Measurements from ENCODE around the gene COASY.
"Not testable (repeated sequence)": the region's sequence is repeated elsewhere in the genome, so short reads cannot be mapped to it uniquely, and the experiment has no call there.

COASY gene

DNA sequence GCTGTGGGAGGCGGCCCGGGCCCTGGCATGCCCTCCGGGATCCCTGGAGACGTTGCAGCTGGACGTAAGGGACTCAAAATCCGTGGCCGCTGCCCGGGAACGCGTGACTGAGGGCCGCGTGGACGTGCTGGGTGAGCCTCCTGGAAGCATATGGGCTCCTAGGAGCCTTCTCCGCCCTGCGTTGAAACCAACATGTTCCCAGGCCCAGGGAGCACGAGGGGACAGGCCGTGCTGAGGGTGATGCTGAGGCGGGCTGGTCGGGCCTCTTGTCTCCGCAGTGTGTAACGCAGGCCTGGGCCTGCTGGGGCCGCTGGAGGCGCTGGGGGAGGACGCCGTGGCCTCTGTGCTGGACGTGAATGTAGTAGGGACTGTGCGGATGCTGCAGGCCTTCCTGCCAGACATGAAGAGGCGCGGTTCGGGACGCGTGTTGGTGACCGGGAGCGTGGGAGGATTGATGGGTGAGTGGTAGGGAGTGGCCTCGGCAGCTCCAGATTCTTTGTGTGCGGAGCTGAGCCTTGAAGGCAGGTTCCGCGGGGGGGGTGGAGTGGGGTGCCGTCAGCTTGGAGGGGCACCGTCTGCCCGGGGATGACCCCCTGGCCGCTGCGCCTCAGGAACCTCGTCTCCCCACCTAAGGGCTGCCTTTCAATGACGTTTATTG lies 8.7 kb upstream of the COASY start:
- H3K4me3 ChIP-seq (ENCODE audit: low read length) = no peak overlapping the region; the same call in 1 of the 2 replicates
- no peak for TF ChIP-seq ZNF274 (IDR thresholded peaks at IDR 0.05; ENCODE audit: low read depth, low read length)

DNA sequence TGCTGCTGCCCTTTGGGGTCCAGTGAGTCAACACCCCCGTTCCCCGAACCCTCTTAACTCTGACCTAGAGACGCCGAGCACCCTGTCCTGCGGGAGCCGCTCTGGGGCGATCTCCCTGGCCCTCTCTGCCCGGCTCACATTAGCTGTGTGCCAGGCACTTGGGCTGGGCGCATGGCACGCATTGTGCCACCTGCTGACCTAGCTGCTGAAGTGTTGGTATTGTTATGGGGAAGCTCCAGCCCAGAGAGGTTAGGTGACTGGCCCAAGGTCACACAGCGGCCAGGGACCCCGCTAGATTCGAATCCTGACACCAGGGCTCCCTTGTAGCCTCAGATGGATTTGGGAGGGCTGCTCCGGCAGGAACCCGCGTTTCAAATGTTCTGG lies 8.1 kb upstream of the COASY start:
- TF ChIP-seq ZNF274 (IDR thresholded peaks at IDR 0.05; ENCODE audit: low read depth, low read length) = no peak
- peak overlapping the region; percentile 82 for H3K4me3 ChIP-seq (ENCODE audit: low read length)

DNA sequence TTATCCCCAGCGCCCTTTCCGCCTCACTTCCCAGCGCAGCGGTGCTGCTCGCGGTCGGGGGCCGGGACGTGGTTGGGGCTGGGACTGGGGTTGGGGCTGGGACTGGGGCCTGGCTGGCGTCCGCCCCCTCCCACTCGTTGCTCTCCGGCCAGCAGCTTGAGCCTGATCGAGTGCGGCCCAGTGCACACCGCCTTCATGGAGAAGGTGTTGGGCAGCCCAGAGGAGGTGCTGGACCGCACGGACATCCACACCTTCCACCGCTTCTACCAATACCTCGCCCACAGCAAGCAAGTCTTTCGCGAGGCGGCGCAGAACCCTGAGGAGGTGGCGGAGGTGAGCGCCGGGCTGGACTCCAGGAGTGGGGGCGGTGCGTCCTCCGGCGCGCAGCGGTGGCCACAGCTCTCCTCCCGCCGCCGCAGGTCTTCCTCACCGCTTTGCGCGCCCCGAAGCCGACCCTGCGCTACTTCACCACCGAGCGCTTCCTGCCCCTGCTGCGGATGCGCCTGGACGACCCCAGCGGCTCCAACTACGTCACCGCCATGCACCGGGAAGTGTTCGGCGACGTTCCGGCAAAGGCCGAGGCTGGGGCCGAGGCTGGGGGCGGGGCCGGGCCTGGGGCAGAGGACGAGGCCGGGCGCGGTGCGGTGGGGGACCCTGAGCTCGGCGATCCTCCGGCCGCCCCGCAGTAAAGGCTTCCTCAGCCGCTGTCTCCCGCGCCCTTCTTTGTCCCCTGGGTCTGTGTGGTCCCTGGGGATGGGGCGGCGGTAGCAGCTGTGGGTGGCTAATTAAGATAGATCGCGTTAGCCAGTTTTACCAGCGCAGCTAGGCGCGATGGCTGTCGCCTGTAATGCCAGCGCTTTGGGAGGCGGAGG lies 7.5 kb upstream of the COASY start:
- TF ChIP-seq ZNF274 (IDR thresholded peaks at IDR 0.05; ENCODE audit: low read depth, low read length) = no peak

DNA sequence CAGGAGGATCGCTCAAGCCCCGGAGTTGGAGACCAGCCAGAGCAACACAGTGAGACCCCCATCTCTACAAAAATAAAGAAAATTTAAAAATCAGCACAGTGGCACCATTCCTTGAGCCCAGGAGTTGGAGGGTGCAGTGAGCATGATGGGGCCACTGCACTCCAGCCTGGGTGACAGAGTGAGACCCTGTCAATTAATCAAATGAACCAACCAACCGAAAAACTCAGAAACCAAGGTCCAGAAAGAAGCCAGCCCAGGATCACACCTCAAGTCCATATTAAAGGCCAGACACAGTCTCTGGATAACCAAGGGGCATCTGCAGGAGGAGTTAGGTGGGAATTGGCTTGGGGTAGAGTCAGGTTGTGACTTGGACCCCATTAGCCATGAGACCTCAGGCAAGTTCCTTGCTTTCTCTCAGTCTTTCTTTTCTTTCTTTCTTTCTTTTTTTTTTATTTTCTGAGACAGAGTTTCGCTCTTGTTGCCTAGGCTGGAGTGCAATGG lies 6.8 kb upstream of the COASY start:
- no peak for TF ChIP-seq ZNF274 (IDR thresholded peaks at IDR 0.05; ENCODE audit: low read depth, low read length)

More for the DNA sequence above, 7.5 kb upstream of the COASY start:
- H3K4me3 ChIP-seq (ENCODE audit: low read length) = peak overlapping the region; percentile 82

DNA sequence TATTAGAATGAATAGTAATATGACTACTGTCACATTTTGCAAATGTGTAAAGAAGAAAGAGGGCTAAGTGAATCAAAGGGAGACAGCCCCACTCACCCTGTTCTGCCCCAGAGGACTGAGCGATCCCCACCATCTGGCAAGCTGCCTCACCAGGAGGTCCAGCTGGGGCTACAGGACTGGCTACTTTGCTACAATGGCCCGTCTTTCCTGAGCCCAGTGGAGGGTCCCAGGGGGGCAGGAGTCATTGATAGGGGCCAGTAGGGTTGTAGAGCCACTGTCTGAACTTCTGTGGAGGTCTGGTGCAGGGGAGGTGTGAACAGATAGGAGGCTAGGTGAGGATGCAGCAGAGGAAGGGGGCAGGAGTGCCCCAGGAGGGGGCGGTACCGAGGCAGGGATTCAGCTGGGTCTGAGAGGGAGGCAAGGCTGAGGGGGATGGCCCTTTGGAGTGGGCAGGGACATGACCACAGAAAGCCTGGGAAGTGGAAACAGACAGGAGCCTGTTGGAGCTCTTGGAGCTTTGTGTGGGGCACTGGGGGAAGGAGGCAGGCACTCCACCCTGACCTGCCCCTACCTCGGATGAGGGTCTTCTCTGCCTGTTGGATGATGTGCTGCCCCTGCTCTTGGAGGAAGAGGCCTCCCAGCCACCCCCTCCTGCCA lies 5.9 kb upstream of the COASY start:
- not testable (repeated sequence) for H3K4me3 ChIP-seq (ENCODE audit: low read length)

More for the DNA sequence above, 6.8 kb upstream of the COASY start:
- peak overlapping the region; percentile 82 for H3K4me3 ChIP-seq (ENCODE audit: low read length)

DNA sequence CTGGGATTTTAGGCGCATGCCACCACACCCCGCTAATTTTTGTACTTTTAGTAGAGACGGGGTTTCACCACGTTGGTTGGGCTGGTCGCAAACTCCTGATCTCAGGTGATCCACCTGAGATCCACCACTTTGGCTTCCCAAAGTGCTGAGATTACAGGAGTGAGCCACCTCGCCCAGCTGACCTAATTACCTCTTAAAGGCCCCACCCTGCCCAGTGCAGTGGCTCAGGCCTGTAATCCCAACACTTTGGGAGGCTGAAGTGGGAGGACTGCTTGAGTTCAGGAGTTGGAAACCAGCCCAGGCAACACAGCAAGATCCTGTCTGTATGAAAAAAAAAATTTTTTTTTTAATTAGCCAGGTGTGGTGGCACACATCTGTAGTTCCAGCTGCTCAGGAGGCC lies 2.9 kb upstream of the COASY start:
- no peak overlapping the region for H3K4me3 ChIP-seq (ENCODE audit: low read length)
- TF ChIP-seq ZNF274 (IDR thresholded peaks at IDR 0.05; ENCODE audit: low read depth, low read length) = no peak

DNA sequence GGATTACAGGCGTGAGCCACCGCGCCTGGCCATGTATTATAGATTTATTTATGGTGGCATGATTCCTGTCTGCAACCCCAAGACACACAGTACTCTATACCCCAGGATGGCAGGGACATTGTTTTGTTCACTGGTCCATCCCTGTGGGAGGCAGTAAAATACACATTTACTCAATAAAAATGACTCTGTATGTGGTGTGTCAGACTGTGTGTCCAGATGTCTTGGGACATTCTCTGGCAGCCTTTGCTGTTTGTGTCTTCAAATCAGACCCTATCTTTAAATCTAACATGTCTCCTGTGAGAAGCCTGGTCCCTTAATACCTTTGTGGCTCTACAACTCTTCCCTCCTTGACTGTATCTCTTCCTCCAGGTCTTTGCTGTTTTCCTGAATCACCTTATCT lies 1.7 kb upstream of the COASY start:
- no peak for TF ChIP-seq ZNF274 (IDR thresholded peaks at IDR 0.05; ENCODE audit: low read depth, low read length)
- H3K4me3 ChIP-seq (ENCODE audit: low read length) = no peak overlapping the region

DNA sequence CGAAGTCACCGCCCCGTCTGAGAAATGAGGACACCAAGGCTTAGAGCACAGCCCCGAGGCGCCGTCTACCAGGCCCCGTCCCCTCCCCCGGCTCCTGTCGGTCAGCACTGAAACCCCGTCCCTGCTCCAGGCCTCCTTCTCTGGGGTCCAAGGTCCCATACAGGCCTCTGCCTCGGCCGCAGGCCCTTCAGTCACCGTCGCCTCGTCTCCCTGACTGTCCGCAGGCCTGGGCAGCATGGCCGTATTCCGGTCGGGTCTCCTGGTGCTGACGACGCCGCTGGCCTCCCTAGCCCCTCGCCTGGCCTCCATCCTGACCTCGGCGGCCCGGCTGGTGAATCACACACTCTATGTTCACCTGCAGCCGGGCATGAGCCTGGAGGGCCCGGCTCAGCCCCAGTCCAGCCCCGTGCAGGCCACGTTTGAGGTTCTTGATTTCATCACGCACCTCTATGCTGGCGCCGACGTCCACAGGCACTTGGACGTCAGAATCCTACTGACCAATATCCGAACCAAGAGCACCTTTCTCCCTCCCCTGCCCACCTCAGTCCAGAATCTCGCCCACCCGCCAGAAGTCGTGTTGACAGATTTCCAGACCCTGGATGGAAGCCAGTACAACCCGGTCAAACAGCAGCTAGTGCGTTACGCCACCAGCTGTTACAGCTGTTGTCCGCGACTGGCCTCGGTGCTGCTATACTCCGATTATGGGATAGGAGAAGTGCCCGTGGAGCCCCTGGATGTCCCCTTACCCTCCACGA lies 617 bp downstream of the COASY start:
- peak overlapping the region; percentile 84 for H3K4me3 ChIP-seq (ENCODE audit: low read length)
- TF ChIP-seq ZNF274 (IDR thresholded peaks at IDR 0.05; ENCODE audit: low read depth, low read length) = no peak

DNA sequence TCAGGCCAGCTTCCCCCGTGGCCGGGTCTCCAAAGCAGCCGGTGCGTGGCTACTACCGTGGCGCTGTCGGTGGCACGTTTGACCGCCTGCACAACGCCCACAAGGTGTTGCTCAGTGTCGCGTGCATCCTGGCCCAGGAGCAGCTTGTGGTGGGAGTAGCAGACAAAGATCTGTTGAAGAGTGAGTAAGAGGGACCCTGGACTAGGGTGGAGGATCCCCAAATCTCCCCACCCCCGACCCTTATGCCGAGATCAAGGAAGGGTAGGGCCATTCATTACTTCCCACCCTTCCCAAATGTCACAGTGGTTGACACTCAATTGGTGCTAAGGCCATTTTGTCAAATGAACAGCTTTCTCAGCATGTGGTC lies 1.2 kb downstream of the COASY start:
- peak overlapping the region; percentile 84 for H3K4me3 ChIP-seq (ENCODE audit: low read length)
- TF ChIP-seq ZNF274 (IDR thresholded peaks at IDR 0.05; ENCODE audit: low read depth, low read length) = no peak

DNA sequence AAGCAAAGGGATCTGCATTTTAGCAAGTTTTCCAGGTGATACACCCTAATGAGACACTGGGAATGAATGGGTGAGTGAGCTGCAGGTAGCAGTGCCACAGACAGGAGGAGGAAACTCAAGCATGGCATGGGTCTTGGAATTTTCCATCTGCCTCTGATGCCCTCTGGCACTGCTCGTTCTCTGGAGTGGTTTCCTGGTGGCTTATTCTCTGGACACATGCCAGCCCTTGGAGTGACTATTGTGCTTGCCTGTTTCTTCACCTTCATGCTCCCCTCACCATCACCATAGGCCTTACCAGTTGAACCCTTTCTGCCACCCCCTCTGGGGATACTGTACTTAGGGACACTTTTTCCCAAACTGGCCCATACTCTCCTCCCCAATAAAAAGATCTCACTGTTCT lies 1.6 kb downstream of the COASY start:
- TF ChIP-seq ZNF274 (IDR thresholded peaks at IDR 0.05; ENCODE audit: low read depth, low read length) = no peak
- peak overlapping the region; percentile 84; the same call in 1 of the 2 replicates for H3K4me3 ChIP-seq (ENCODE audit: low read length)

DNA sequence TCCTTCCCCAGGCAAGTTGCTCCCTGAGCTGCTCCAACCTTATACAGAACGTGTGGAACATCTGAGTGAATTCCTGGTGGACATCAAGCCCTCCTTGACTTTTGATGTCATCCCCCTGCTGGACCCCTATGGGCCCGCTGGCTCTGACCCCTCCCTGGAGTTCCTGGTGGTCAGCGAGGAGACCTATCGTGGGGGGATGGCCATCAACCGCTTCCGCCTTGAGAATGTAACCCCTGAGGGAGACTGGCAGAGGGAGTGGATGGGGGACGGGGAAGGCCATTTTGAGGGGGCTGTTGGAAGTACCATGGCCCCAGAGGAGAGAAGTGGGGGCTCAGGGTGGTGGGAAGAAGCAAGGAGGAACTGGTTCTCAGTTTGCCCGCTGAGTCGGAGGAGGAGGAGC lies 2.0 kb downstream of the COASY start:
- H3K4me3 ChIP-seq (ENCODE audit: low read length) = no peak overlapping the region; the same call in 1 of the 2 replicates
- no peak for TF ChIP-seq ZNF274 (IDR thresholded peaks at IDR 0.05; ENCODE audit: low read depth, low read length)

DNA sequence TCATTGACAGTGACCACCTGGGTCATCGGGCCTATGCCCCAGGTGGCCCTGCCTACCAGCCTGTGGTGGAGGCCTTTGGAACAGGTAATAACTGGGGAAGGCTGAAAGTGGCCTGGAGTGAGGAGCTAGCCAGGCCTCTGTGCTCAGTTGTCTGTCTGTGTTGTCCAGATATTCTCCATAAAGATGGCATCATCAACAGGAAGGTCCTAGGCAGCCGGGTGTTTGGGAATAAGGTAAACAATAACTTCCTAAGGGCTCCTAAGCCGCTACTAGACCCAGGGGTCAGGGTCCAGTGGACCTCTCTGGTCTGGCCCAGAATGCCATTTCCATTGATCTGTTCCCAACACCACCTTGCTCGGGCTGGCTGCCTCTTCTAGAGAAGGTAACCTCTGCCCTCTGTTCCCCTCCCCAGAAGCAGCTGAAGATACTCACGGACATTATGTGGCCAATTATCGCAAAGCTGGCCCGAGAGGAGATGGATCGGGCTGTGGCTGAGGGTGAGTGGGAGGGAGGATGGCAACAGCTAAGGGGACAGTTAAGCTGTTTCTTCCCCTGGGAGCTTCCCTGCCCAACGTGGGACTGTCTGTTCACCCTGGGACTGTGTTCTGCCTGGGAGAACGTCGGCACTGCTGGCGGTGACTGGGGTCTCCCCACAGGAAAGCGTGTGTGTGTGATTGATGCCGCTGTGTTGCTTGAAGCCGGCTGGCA lies 3.0 kb downstream of the COASY start:
- H3K4me3 ChIP-seq (ENCODE audit: low read length) = no peak overlapping the region
- TF ChIP-seq ZNF274 (IDR thresholded peaks at IDR 0.05; ENCODE audit: low read depth, low read length) = no peak

DNA sequence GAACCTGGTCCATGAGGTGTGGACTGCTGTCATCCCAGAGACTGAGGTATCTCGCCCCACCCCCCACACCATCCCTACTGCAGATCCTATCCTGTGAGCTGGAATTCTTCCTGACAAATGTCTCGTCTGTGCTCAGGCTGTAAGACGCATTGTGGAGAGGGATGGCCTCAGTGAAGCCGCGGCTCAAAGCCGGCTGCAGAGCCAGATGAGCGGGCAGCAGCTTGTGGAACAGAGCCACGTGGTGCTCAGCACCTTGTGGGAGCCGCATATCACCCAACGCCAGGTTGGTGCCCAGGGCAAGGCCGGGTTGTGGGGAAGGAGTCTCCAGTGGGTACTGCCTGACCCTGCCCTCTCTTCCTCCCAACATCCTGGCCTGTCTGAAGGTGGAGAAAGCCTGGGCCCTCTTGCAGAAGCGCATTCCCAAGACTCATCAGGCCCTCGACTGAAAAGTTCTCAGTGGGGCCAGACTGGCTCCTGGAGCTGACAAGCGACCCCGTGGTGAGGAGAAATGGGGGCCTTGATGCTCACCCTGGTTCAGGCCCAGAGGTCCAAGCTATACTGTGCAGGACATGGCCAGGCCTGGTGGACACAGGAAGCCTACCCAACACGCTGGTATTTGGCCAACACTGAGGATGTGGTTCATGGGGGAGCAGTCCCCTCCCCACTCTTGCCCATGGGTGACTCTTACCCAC lies 3.7 kb downstream of the COASY start:
- no peak overlapping the region for H3K4me3 ChIP-seq (ENCODE audit: low read length)
- no peak for TF ChIP-seq ZNF274 (IDR thresholded peaks at IDR 0.05; ENCODE audit: low read depth, low read length)

All from GM08714 (cell line).